Measurements from ENCODE around the gene CLDN14.

The CLDN14 gene, protein sequence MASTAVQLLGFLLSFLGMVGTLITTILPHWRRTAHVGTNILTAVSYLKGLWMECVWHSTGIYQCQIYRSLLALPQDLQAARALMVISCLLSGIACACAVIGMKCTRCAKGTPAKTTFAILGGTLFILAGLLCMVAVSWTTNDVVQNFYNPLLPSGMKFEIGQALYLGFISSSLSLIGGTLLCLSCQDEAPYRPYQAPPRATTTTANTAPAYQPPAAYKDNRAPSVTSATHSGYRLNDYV

DNA sequence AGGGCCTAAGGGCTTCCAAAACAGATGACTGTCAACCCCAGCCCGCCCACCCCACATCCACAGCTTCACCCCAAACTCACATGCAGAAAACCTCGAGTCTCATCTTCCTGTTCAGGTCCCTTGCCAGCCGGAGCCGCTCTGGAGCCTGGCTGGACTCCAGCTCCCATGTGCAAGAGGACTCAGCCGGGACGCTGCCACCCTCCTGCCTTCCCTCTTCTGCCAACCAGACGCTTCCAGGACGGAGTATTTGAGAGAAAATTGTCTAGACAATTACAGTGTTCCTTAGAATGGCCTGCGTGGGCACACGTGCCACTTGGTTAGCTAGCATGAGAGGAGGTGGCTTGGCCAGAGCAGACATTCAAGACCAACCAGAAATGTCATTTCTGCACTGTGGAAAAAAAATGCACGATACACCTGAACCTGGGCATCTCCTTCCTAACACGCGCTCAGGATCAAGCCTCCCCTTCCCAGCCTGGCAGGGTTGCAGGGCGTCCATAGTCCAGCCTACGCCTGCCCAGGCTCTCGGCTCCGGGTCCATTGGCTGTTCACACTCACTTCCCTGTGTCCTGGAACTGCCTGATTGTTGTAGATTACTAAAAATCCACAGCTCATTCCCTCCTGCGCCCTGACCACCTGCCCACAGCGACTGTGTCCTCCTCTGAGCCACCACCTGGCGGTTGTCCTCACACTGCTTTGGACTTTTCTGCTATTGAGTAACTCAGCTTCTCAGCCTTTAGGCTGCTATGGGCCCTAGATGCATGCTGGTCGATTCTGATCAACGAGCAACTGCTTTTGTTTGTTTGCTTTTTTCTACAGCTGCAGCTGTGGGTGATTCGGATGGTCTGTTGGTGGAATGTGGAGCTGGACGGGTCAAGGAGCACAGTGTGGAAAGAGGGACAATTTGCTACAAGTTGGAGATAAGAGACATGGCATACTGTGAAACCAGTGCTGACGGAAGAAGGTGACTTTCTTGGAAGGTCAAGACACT lies at the start of gene CLDN14:
TSS of gene CLDN14 (minus strand) at position 708 of the 988 bp plus-strand sequence. CDS start 18,427 bp downstream, outside the sequence.
- no peak for DNase-seq

DNA sequence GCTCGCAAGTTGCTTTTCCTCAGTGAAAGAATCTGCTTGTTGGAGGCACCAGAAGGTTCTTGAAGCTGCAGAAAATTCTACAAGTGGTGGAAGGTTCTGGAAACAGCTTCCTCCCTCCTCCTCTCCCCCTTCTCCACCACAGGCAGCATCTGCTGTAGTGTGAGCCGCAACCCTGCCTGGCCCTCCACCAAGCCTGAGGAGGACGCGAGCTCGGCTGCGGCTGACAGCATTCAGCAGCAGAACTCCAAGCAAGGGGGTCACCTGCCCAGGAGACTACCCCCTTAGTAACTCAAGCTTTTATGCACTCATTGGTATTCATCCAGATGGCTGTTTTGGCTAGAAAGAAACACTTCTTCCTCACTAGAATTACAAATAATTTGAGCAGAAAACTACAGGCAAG lies 48.8 kb upstream of the CLDN14 start:
- no peak for DNase-seq

DNA sequence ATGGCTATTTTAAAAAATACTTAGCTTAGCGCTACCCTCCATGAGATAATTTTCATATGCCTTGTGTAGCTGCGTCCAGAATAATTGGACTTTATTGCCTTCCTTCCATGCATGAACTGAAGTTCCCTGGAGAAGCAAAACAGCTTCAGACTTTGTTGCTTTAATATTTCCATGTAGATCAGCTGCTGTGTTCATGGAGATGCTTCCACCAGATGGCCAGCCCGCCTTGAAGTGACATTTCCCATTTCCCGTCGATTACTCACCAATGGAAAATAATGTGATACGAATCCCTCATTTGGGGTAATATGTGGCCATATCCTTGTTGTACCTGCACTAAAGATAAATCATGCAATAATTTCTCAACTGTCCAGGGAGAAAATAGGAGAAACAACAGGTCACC lies 47.4 kb upstream of the CLDN14 start:
- DNase-seq: no peak

DNA sequence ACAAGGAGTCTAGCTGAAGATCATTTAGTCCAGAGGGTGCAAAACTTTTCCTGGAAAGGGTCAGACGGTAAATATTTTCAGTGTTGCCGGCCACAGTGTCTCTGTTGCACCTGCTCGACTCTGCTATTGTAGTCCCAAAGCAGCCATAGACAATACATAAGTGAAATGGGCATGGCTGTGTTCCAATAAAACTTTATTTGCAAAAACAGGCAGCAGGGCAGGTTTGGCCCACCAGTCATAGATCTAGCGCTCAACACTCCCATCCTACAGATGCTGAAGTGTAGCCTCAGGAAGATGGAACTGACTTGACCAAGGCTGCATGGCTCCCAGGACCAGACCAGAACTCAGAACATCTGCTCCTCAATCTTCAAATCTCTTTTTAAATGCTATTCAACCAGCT lies 46.2 kb upstream of the CLDN14 start:
- no peak for DNase-seq

DNA sequence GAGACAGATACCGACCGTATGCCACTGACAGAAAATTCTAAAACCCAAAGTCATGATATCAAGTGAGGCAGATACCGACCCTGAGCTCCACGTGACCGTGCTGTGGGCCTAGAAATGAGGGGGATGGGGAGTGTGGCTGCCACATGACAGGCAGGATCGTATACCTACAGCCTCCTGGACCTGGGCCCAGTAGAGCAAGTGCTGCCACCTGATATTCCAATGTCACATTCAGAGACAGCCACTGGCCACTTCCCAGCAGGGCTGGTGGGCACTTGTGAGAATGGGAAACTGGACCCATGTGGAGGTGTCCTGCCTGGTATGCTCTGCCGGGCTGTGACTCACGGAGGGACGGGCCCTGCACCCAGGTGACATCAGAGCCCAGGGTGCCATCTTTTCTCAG lies 44.6 kb upstream of the CLDN14 start:
- DNase-seq: no peak

DNA sequence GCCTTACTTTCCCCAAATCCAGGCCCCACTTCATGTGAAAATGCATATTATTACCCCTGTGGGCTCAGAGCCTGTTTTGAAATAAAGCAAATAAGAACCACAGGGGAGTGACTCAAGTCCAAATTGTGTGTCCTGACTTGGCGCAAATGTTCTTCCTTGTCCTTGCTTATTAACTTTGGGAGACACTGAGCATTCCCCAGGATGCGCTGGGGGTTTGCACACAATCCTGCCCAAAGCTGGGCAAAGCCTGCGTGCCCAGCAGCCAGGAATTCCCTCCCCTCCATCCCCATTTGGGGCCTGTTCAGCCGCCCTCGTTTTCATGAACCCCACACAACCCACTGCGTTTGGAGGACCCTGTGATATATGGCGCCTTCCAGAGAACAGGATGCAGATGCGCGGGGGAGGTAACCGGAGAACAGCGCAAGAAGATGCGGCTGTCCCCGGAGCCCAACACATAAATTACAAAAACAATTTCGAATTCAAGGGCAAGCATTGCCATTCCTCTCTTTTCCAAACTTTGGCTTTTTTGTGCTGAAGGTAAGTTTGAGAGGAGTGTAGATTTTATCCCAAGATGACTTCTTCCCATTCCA lies 42.4 kb upstream of the CLDN14 start:
- DNase-seq: no peak

DNA sequence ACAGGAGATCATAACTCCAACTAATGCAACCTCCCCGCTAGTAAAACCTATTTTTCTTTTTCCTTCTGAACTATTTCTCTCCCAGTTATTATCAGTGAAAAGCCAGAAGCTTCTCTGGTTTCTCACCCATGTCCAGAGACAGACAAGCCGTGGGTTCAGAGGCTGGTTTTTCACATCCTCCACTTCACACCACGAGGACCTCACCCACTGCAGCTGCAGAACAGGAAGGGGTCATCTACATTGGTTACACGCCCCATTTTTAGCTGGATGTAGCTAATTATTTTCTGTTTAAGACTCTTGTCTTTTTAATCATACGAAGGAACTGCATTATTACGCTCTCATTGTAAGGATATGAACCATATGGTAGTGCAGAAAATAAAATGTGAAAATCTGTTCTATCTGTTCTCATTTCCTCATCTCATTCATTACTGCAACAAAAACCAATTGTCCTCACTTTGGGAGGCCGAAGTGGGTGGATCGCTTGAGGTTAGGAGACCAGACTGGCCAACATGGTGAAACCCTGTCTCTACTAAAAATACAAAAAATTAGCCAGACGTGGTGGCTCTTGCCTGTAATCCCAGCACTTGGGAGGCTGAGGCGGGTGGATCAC lies 39.1 kb upstream of the CLDN14 start:
- DNase-seq: no peak

DNA sequence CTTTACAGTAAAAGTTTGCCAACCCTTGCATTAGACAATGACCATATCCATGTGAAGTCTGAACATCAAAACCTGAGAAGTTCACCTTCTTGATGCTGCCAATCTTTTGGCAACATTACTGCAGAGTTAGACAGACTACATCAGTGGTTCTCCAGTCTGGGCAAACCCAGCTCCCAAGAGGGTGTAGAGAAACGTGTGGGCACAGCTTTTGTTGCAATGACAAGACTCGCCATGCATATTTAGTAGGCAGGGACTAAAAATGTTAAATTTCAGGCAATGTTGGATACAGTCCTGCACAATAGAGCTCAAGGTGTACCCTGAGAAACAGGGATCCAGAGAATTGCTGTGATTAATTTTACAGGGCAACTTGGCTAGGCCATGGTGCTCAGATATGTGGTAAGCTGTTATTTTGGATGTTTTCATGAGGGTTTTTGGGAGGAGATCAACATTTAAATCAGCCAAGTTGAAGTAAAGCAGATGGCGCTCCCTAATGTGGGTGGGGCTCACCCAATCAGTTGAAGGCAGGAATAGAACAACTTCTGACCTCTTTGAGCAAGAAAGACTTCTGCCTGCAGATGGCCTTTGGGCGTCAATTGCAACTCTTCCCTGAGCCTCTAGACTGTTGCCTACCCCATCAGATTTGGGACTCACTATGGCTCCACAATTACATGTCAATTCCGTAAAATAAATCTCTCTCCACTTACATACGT lies 37.6 kb upstream of the CLDN14 start:
- DNase-seq: no peak

DNA sequence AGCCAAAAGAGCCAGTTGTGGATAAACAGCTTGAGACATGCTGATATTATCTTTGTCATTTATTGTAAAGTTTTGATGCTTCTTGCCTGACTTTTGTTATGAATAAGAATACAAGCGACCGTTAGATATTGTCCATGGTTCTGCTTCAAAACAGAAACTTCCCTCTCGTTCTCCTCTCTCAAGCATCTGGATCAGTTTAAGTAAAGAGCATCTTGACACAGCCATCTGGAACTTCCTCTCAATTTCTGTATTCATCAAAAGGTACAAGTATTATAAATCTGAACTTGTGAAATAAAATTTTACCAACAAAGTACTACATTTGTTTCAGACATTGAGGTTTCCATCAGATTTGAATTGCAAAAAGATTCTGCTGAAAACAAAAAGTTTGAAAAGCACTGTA lies 36.4 kb upstream of the CLDN14 start:
- DNase-seq: no peak

DNA sequence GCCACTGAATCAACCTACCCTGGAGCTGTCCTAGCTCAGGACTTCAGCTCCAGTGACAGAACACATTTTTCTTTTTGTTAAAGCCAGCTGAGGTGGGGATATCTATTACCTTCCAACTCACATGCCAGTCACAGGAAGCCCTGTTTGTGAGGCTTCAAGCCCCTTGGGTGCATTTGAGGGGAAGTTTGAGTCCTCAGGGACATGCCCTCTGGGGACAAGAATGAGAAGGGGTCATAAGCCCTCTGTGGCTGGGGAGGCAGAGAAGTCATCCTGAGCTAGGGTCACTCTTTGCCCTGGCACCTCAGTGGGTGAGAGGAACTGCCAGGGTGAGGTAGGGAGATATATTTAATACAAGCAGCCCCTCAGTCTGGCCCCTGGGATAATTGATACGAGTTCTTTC lies 33.5 kb upstream of the CLDN14 start:
- DNase-seq: no peak

DNA sequence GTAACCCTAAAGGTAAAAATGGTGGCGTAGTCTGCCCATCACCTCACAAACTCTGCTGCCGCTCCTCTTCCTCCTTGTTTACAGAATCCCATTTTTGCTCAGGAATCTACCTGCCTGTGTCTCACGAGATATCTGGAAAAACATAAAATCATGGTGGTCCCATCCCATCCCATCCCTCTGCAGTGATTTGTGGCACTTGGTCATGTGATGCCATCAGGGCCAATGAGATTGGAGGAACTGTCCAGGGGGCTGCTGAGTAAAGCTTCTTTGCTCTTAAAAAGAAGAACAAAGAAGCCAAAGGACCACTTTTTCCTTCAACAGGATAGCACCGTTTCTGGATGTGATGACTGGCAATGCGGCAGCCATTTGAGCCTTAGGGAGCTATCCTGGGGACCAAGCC lies 33.0 kb upstream of the CLDN14 start:
- no peak for DNase-seq

DNA sequence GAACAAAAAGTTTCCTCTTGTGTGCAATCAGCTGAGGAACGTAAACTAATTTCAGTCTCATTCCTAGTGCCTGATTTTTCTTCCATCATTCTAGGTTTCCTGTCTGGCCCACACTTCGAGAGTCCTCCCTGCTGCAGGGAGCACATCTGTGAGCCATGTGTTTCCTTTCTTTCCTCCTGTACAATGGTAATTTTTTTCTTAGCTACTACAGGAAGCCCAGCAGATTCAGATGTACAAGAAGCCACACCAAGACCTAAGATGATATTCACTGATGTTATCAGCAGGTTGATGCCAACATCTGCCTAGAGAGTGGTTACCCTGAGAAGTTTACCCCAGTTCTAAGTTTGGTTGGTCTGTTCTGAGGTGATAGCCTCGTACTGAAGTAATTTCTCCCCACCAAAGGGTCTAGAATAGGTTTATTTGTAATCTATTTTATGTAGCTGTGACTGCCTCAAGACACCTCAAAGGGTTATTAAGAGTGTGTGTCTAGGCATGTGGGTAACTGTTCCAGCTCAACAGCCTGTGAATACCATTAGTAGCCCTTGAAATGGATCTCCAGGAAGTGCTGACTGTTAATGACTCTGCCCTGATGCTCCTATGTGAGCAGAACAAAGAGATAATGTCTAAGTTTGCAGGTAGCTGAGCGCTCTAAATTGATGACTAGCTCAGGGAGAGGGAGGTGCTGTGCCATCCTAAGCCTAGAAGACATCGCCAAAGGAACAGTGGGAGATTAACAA lies 31.7 kb upstream of the CLDN14 start:
- no peak for DNase-seq

DNA sequence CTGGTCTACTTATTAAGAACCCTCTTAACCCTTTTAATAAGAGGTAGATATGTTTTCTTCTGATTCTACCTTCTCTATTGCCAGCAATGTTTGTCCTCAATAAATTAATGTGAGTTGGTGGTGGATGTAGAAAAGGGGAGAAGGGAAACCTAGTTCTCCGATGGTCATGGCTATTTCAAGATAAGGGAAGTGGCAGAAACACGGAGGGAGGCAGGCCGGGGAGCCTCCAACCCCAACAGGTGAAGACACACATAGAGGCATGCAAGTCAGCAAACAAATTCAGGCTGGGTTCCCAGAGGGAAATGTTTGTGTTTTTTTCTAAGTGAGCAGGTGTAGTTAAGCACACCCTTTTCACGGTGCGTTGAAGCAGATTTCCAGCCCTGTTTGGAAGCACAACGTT lies 31.0 kb upstream of the CLDN14 start:
- DNase-seq: no peak

DNA sequence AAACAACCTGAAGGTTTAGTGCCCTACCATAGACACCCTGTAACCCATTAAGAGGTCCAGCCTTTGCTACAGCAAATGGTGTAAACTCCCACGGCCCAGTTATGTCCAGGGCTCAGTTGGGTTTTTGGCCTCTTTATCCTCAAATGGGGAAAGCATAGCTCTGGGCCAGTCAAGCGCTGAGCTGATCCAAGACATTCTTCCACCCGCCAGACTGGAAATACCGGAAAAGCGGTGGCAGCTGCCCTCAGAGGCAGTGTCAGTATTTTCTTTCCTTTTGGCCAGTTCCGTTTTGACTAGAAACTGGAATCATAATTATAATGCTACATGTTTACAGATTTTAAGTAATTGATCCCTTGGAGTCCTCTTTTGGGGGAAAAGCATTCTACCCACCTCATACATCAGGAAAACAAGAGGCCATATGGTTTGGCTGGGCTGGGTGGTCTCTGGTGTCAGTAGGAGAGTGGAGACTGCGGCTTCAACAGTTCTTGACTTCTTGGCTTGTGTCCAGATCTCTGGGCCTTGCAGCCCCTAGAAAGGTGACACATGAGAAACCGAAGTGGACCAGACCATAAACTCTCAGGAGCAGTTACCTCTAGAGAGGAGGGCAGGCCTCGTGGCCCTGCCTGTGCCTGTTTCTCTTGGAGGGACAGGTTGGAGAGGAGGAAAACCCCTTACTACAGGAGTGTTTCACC lies 30.2 kb upstream of the CLDN14 start:
- no peak for DNase-seq

DNA sequence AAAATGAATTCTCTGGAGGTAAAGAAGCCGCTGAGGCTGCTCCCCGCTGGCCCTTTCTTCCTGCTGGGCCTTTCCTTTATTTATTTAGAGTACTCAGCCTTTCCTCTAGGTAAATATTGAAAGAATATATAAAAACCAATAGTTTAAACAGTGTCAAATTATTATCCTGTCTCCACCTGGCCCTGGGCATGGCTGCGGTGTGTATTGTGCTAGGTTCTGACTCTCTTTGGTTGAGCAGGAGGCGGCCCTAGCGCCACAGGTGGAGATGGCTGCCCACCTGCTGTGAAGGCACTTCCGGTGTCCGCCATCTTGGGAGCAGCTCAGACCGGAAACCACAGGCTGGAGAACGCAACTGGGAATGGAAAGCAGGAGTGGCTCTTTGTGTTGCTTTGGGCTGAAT lies 29.0 kb upstream of the CLDN14 start:
- no peak for DNase-seq

DNA sequence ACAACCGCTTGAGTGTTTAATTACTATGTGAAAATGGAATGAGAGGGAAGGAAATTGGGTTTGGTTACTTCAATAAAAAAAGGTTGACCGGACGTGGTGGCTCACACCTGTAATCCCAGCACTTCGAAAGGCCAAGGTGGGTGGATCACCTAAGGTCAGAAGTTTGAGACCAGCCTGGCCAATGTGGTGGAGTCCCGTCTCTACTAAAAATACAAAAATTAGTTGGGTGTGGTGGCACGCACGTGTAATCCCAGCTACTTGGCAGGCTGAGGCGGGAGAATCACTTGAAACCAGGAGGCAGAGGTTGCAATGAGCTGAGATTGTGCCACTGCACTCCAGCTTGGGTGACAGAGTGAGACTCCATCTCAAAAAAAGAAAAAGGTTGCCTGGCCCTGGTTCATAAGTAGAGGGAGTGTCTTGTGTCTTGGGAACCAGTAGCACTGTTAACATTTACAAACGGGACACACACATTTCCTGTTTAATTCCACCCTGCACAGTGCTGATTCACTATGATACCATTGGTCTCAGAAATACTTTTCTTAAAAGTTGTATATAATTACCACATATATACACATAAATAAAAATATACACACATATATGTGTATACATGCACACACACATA lies 27.6 kb upstream of the CLDN14 start:
- DNase-seq: no peak

DNA sequence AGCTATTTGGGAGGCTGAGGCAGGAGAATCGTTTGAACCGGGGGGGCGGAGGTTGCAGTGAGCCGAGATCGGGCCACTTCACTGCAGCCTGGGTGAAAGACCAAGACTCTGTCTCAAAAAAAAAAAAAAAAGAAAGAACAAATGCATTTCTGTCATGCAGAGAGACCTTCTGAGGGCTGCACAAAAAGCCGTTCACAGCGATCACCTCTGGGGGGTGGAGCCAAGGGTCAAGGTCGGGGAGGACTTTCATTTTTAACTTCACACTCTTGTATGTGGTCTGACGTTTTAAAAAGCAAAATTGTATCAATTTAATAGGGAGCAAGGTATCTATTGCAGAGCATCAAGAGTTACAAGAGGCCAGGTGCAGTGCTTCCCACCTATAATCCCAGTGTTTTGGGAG lies 26.6 kb upstream of the CLDN14 start:
- no peak for DNase-seq

DNA sequence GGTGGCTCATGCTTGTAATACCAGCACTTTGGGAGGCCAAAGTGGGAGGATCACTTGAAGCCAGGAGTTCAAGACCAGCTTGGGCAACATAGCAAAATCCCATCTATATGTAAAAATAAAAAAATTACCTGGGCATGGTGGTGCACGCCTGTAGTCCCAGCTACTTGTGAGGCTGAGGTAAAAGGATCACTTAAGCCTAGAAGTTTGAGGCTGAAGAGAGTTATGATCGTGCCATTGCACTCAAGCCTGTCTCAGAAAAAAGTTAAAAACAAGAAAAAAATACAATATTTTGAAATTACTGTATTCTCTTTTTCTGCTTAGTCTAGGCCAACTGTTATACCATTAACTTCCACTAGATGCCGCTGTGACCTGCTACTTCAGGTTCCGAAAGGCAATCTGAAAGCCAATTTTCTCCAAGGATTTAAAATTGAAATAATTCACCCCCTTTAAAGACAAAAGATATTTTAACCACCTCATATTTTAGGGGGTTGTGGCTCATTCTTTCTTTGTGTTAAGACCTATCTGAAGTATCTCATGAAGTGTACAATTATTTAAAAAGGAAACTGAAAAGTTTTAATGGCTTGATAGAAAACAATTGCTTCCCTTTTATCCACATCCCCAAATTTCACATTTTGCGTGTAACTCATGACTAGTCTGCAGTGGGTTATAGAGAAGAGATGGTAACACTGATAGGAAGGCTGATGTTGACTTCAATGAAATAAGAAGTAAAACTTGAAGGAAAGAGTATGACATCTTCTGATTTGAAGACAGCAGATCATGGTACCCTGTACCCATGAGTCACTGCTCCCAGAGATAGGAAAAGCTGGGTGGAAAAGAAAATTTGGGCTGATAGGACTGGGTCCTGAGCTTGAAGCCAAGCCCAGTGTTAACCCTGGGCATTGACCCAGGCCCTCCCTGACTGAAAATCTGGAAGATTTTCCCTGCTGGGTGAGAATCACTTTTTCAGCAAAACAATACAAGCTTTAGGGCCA lies 24.4 kb upstream of the CLDN14 start:
- no peak for DNase-seq

DNA sequence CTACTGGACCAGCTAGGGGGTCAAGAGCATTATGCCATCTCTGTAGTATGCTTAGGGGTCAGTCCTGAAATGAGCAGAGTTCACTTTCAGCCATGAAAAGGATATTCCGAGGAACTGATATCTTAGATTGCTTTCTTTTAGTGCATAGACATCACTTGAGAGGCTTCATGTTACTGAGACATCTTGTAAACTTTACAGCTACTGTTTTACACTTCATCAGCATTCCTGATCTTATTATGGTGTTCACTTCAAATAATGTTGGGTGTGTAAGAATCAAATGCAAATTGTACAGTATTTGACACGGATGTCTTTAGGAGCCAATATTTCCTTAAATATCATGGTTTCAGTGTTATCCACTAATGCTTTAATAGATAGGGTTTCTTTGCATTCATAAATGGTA lies 22.4 kb upstream of the CLDN14 start:
- DNase-seq: no peak

DNA sequence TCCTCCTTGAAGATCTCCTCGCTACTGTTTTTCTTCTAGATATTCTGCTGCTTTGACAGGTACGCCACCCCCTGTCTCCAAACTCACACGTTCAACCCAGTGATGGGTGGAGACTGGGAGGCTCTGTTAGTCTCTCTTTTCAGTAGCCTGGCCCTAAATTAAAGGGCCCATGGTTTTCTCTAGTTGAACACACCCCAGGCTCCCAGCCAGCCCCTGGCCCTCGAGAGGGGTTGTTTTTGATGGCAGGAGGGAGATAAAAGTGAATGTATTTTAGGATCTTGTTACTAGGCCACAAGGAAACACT lies 21.6 kb upstream of the CLDN14 start:
- DNase-seq: no peak

All from femur (tissue), 1 donor.